Stimulated activated CD4-positive, alpha-beta T cell treated with anti-CD3 and anti-CD28 coated beads, Interleukin-4, amount 100 ng/mL, for 24 hours (primary cell): ENCODE results near the gene USP24.

Experiments
- DNase-seq: peaks from one replicate; pipeline ENCODE4 v3.0.0-alpha.2; 2020

USP24 gene

GRCh38 chr1:55064071-55064581 lies 151.0 kb downstream of the USP24 start:
- DNase-seq: no peak

GRCh38 chr1:55063577-55063942 lies 151.6 kb downstream of the USP24 start:
- DNase-seq: no peak

GRCh38 chr1:55062801-55063576 lies 152.2 kb downstream of the USP24 start:
- DNase-seq: no peak

DNA sequence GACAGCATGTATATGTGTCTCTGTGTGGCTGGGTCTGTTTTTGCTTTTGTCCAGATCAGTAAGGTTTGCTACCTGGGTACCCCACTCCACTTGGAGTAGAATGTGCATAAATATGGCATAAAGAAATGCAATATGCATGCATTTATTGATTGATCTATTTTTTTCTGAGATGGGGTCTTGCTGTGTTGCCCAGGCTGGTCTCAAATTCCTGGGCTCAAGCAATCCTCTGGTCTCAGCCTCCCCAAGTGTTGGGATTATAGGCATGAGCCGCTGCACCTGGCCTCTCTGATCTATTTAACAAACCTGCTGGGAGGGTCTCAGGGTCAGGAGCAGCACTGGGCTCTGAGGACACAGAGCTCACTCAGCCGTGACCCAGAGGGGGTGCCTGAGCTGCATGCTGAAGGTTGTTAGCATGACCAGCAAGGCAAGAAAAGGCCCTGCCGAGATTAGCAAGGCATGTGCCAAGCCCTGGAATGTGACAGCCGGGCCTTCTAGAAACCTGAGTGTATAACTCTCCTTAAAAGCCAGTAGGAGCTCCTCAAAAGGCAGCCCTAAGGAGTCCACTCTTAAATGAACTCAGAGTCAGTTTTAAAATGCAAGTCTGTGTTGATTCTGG lies 153.3 kb downstream of the USP24 start:
- no peak for DNase-seq

GRCh38 chr1:55061000-55061705 lies 154.0 kb downstream of the USP24 start:
- DNase-seq: no peak

- DNase-seq: peak; percentile 9
These were observed 154.8 kb downstream of the USP24 start for GRCh38 chr1:55060133-55060999.

DNA sequence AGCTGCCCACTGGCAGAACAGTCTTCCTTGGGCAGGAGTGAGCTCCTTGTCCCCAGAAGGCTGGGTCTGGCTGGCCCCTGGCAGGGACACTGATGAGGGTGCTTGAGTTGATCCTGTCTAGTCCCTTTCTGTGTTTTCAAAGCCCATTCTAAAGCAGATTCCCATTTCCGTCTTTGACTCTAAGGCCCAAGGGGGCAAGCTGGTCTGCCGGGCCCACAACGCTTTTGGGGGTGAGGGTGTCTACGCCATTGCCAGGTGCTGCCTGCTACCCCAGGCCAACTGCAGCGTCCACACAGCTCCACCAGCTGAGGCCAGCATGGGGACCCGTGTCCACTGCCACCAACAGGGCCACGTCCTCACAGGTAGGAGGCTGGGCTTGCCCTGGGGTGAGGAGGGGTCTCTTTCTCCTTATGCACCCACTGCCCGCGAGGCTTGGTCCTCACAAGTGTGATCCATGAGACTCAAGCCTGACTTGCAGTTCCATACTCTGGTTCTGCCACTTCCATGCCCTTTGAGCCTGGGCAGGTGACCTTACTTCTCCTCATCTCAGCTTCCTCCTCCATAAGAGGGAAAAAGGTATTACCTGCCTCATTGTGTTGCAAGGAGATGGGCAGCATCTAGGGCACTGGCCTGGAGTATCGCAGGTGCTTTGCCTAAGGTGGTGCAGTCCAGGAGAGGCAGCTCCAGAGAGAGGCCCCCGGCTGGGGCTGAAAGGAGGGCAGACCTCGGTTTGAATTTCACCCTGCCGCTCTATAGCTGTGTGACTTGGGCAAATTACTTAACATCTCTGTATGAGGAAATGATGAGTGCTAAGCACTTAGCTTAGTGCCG lies 155.6 kb downstream of the USP24 start:
- DNase-seq: no peak

- DNase-seq: no peak
These were observed 157.2 kb downstream of the USP24 start for GRCh38 chr1:55057956-55058298.

GRCh38 chr1:55057270-55057955 lies 157.8 kb downstream of the USP24 start:
- DNase-seq: no peak

DNA sequence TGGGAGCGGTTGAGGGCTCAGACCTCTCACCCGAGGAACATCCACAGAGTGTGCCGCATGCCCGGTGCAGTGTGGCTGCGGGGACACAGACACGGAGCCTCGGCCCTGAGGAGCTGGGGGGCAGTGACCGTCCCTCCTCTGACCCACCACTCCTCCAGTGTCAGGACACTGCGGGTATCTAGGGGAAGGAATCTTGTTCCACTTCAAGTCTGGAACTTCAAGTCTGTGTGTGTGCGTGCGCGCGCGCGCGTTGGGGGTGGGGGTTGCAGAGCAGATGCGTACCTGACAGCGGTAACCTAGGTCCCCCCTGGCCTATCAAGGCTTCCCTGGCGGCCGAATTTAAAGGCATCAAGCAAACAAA lies 158.6 kb downstream of the USP24 start:
- no peak for DNase-seq

- no peak for DNase-seq
These were observed 159.1 kb downstream of the USP24 start for GRCh38 chr1:55055951-55056631.

DNA sequence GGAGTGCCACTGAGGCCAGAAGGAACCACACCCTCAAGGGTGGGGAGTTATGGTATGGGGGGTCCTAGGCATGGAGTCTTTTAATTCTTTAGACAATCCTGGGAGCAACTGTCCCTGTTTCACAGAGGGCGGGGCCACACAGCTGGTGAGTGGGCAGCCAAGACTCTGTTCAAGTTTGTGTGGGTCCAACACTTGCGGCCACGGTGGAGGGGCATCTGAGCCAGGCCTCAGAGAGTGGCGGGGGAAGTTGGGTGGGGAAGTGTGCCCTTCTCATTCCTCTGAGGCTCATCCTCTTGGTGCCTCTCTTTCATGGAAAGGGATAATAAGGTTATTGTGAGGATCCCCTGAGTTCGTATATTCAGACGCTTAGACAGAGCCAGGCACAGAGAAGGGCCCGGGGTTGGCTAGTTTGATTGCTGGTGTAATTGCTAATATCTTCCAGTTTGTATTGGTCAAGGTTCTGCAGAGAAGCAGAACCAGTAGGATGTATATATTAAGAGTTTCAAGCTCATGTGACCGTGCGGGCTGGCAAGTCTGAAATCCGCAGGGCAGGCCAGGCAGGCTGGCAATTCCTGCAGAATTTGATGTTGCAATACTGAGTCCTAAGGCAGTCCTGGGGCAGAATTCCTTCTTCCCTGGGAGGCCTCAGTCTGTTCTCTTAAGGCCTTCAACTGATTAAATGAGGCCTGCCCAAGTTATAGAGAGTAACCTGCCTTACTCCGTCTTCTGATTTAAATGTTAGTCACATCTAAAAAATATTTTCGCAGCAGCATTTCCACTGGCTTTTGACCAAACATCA lies 159.9 kb downstream of the USP24 start:
- DNase-seq: no peak

GRCh38 chr1:55054396-55054795 lies 160.8 kb downstream of the USP24 start:
- DNase-seq: no peak

GRCh38 chr1:55053265-55053954 lies 161.8 kb downstream of the USP24 start:
- DNase-seq: no peak

- no peak for DNase-seq
These were observed 162.7 kb downstream of the USP24 start for GRCh38 chr1:55052221-55053142.

DNA sequence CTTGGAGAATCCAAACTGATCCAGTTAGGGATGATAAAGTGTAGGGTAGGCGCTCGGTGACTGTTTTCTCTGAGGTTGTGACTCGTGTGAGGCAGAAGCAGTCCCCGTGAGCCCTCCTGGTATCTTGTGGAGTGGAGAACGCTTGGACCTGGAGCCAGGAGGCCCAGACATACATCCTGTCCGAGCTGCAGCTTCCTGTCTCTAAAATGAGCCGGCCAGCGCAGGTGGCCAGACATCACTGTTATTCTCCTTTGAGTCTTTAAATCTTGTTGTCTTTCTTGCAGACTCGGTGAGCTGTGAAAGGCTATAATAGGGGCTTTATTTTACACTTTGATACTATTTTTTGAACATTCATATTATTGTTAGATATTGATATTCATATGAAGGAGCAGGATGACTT lies 163.5 kb downstream of the USP24 start:
- DNase-seq: no peak

DNA sequence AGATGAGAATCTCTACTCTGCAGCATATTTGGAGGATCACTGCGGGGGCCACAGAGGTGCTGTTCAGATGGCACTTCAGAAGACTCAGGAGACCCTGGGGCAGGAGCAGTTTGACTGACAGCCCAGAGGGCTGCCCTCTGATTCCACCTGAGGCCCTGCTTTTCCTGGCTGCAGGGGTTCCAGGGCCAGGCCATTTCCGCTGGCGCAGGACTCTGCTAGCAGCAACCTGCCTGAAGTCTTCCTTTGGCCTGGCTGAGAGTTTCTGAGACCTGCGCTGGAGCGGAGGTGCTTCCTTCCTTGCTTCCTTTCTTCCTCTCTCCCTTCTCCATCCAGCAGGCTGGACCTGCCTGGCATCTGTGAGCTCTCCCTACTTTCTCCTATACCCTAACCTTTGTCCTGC lies 164.0 kb downstream of the USP24 start:
- DNase-seq: no peak

- no peak for DNase-seq
These were observed 164.9 kb downstream of the USP24 start for GRCh38 chr1:55050283-55050682.
